HepG2 (cell line): ENCODE results near the gene SLC26A3. TPM values are rescaled to one million over a fixed set of nuclear protein-coding genes. Genes with fewer than 3 reads are reported as not detected.

Experiments used
- ATF7-NPFF ChIP-seq: sonication (generic); formaldehyde crosslinking; IDR thresholded peaks from 2 replicates; pipeline ENCODE4 v1.8.1; 2023; ENCODE audit warnings: mild to moderate bottlenecking, low read depth, missing genetic modification reagents, moderate library complexity
- CENPBD1 ChIP-seq: sonication (generic); formaldehyde crosslinking; IDR thresholded peaks from 2 replicates; pipeline ENCODE4 v1.8.0; 2022; ENCODE audit warnings: missing genetic modification reagents, low read depth, mild to moderate bottlenecking, borderline replicate concordance
- FOXA1 ChIP-seq, 2 experiments: fragments of 450-650 bp in 1 of 2; sonication (generic) in 1 of 2; formaldehyde crosslinking in 1 of 2; IDR thresholded peaks; 2 replicates each; pipeline versions ENCODE4 v1.4.0 to v1.6.1; 2016 to 2020; ENCODE audit warnings: missing genetic modification reagents in 1 of 2
- FOXM1 ChIP-seq: sonication (generic); formaldehyde crosslinking; IDR thresholded peaks from 2 replicates; pipeline ENCODE4 v1.5.0; 2020; ENCODE audit warnings: missing genetic modification reagents
- GATAD1 ChIP-seq: IDR thresholded peaks from 2 replicates; pipeline ENCODE4 v1.6.1; 2016; ENCODE audit warnings: missing genetic modification reagents, missing compliant biosample characterization
- HNRNPLL ChIP-seq: fragments of 200-400 bp; formaldehyde crosslinking; IDR thresholded peaks from 2 replicates; pipeline ENCODE4 v1.6.1; 2017; ENCODE audit warnings: mild to moderate bottlenecking, low read depth, low read length; ENCODE audit not compliant: poor library complexity, severe bottlenecking
- ISX ChIP-seq: sonication (generic); formaldehyde crosslinking; conservative IDR thresholded peaks from 2 replicates; pipeline ENCODE4 v1.5.0; 2020; ENCODE audit warnings: missing genetic modification reagents
- KLF15 ChIP-seq: sonication (generic); formaldehyde crosslinking; IDR thresholded peaks from 2 replicates; pipeline ENCODE4 v1.8.1; 2023; ENCODE audit warnings: borderline replicate concordance, mild to moderate bottlenecking, inconsistent platforms, missing genetic modification reagents, mixed read lengths
- MEIS1 ChIP-seq: sonication (generic); formaldehyde crosslinking; IDR thresholded peaks from 2 replicates; pipeline ENCODE4 v1.9.0; 2021; ENCODE audit warnings: mild to moderate bottlenecking, missing genetic modification reagents, moderate library complexity, borderline replicate concordance
- MYC ChIP-seq: sonication (generic); formaldehyde crosslinking; IDR thresholded peaks from 2 replicates; pipeline ENCODE4 v1.9.0; 2021; ENCODE audit warnings: missing genetic modification reagents, borderline replicate concordance
- NKX3-1 ChIP-seq: sonication (generic); formaldehyde crosslinking; IDR thresholded peaks from 2 replicates; pipeline ENCODE4 v1.5.0; 2020; ENCODE audit warnings: missing genetic modification reagents
- ONECUT2 ChIP-seq: sonication (generic); formaldehyde crosslinking; IDR thresholded peaks from 2 replicates; pipeline ENCODE4 v1.4.0; 2020; ENCODE audit warnings: missing genetic modification reagents
- SSRP1 ChIP-seq: IDR thresholded peaks from 2 replicates; pipeline ENCODE4 v1.6.1; 2016; ENCODE audit warnings: control low read depth
- ZNF225 ChIP-seq: sonication (generic); formaldehyde crosslinking; IDR thresholded peaks from 2 replicates; pipeline ENCODE4 v1.4.0; 2020; ENCODE audit warnings: mild to moderate bottlenecking, missing genetic modification reagents
- ZNF275 ChIP-seq: sonication (generic); formaldehyde crosslinking; IDR thresholded peaks from 2 replicates; pipeline ENCODE4 v1.8.0; 2022; ENCODE audit warnings: missing genetic modification reagents, mild to moderate bottlenecking, inconsistent platforms, borderline replicate concordance
- ZNF30 ChIP-seq: sonication (generic); formaldehyde crosslinking; IDR thresholded peaks from 2 replicates; pipeline ENCODE4 v1.5.0; 2020; ENCODE audit warnings: mild to moderate bottlenecking, missing genetic modification reagents
- ZNF383 ChIP-seq: sonication (generic); formaldehyde crosslinking; IDR thresholded peaks from 2 replicates; pipeline ENCODE4 v1.4.0; 2020; ENCODE audit warnings: missing genetic modification reagents, mild to moderate bottlenecking, borderline replicate concordance
- ZNF446 ChIP-seq: sonication (generic); formaldehyde crosslinking; IDR thresholded peaks from 2 replicates; pipeline ENCODE4 v1.5.0; 2020; ENCODE audit warnings: mild to moderate bottlenecking, missing genetic modification reagents
- ZNF577 ChIP-seq: sonication (generic); formaldehyde crosslinking; IDR thresholded peaks from 2 replicates; pipeline ENCODE4 v1.4.0; 2020; ENCODE audit warnings: mild to moderate bottlenecking, low read depth, missing genetic modification reagents, borderline replicate concordance
- ZNF614 ChIP-seq: IDR thresholded peaks from 2 replicates; pipeline ENCODE4 v1.6.1; 2018; ENCODE audit warnings: missing biosample characterization, missing genetic modification reagents, inconsistent platforms, borderline replicate concordance
- ZNF713 ChIP-seq: sonication (generic); formaldehyde crosslinking; IDR thresholded peaks from 2 replicates; pipeline ENCODE4 v1.4.0; 2020; ENCODE audit warnings: mild to moderate bottlenecking, missing genetic modification reagents
- polyA plus RNA-seq, 8 experiments: library from polyadenylated mRNA; depleted of rRNA in 3 of 8; stranded (reverse) in 7 of 8; unstranded in 1 of 8; fragments of >200 nt; fragmentation: Illumina TruSeq in 4 of 8; extraction: Trizol in 4 of 8; gene quantifications; 2 replicates each; pipeline versions ENCODE4 v1.2.1 to v1.2.3, GENCODE V29; 2011 to 2016; ENCODE audit warnings: low read depth in 4 of 8, missing spikeins in 1 of 8, mixed read lengths in 1 of 8; ENCODE audit not compliant: insufficient read depth in 1 of 8
- total RNA-seq, 5 experiments: library from RNA; depleted of rRNA; stranded (reverse); fragments of >200 nt; fragmentation: Illumina TruSeq; extraction: Trizol; gene quantifications; 2 replicates each; pipeline ENCODE4 v1.2.3, GENCODE V29; 2016; ENCODE audit warnings: low read depth in 1 of 5
- TF ChIP-seq, protein P1 (sequence below): sonication (generic); formaldehyde crosslinking; IDR thresholded peaks from 2 replicates; pipeline ENCODE4 v1.4.0; 2020; ENCODE audit warnings: low read depth, mild to moderate bottlenecking, missing genetic modification reagents
- TF ChIP-seq, protein P2 (sequence below): sonication (generic); formaldehyde crosslinking; IDR thresholded peaks from 2 replicates; pipeline ENCODE4 v1.8.0; 2022; ENCODE audit warnings: mild to moderate bottlenecking, missing genetic modification reagents, moderate library complexity
- TF ChIP-seq, protein P3 (sequence below): sonication (generic); formaldehyde crosslinking; IDR thresholded peaks from 2 replicates; pipeline ENCODE4 v1.9.0; 2022; ENCODE audit warnings: missing genetic modification reagents, mild to moderate bottlenecking, borderline replicate concordance

Gene SLC26A3
- total and polyA plus RNA-seq, 2 of the 13 experiments (the other 11 are each of a cell fraction or from before 2014, with no cell fraction given), result 0.11 to 0.30 TPM

- TF ChIP-seq ZNF275 (CRISPR knock-in tag) (0 out of 2 replicates have a peak, but pooled peaks have one; percentile 40), ZNF446 (CRISPR knock-in tag) (no peak), ZNF225 (CRISPR knock-in tag) (no peak), SSRP1 (CRISPR knock-in tag) (0 out of 2 replicates have a peak, but pooled peaks have one; percentile 39), ZNF30 (CRISPR knock-in tag) (no peak), ONECUT2 (CRISPR knock-in tag) (no peak), KLF15 (CRISPR knock-in tag) (no peak), ZNF383 (CRISPR knock-in tag) (no peak), ZNF577 (CRISPR knock-in tag) (0 out of 2 replicates have a peak, but pooled peaks have one; percentile 40), CENPBD1 (CRISPR knock-in tag) (0 out of 2 replicates have a peak, but pooled peaks have one; percentile 26), HNRNPLL (peak; percentile 93), FOXA1 (IDR thresholded peaks at IDR 0.05) (0 out of 2 replicates have a peak, but pooled peaks have one; percentile 15), FOXA1 (CRISPR knock-in tag; IDR thresholded peaks at IDR 0.05) (peak; percentile 98), ZNF614 (CRISPR knock-in tag) (0 out of 2 replicates have a peak, but pooled peaks have one; percentile 14), ATF7-NPFF (CRISPR knock-in tag) (peak; percentile 63; the same call in 1 of the 2 replicates), GATAD1 (CRISPR knock-in tag) (peak; percentile 98), MYC (CRISPR knock-in tag) (peak; percentile 63; the same call in 1 of the 2 replicates), ISX (no peak), ZNF713 (CRISPR knock-in tag) (0 out of 2 replicates have a peak, but pooled peaks have one; percentile 47), NKX3-1 (CRISPR knock-in tag) (no peak), FOXM1 (CRISPR knock-in tag) (no peak), MEIS1 (peak; percentile 67)
- TF ChIP-seq, protein P1, sequence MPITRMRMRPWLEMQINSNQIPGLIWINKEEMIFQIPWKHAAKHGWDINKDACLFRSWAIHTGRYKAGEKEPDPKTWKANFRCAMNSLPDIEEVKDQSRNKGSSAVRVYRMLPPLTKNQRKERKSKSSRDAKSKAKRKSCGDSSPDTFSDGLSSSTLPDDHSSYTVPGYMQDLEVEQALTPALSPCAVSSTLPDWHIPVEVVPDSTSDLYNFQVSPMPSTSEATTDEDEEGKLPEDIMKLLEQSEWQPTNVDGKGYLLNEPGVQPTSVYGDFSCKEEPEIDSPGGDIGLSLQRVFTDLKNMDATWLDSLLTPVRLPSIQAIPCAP (CRISPR knock-in tag), result no peak
- TF ChIP-seq, protein P2, sequence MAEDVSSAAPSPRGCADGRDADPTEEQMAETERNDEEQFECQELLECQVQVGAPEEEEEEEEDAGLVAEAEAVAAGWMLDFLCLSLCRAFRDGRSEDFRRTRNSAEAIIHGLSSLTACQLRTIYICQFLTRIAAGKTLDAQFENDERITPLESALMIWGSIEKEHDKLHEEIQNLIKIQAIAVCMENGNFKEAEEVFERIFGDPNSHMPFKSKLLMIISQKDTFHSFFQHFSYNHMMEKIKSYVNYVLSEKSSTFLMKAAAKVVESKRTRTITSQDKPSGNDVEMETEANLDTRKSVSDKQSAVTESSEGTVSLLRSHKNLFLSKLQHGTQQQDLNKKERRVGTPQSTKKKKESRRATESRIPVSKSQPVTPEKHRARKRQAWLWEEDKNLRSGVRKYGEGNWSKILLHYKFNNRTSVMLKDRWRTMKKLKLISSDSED (CRISPR knock-in tag), result no peak
- TF ChIP-seq, protein P3, sequence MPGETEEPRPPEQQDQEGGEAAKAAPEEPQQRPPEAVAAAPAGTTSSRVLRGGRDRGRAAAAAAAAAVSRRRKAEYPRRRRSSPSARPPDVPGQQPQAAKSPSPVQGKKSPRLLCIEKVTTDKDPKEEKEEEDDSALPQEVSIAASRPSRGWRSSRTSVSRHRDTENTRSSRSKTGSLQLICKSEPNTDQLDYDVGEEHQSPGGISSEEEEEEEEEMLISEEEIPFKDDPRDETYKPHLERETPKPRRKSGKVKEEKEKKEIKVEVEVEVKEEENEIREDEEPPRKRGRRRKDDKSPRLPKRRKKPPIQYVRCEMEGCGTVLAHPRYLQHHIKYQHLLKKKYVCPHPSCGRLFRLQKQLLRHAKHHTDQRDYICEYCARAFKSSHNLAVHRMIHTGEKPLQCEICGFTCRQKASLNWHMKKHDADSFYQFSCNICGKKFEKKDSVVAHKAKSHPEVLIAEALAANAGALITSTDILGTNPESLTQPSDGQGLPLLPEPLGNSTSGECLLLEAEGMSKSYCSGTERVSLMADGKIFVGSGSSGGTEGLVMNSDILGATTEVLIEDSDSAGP (CRISPR knock-in tag), result peak; percentile 79; the same call in 1 of the 2 replicates
Measured at GRCh38 chr7:107743567-107744344, 59.3 kb downstream of the SLC26A3 start, which contains the start of gene CBLL1 (continued).
